K562 (cell line): ENCODE measurements around the gene JUND. TPM values are rescaled to one million over a fixed set of nuclear protein-coding genes. Genes with fewer than 3 reads are reported as not detected.

ENCODE experiments used
- HDAC2 ChIP-seq: fragments of 450-650 bp; IDR thresholded peaks from 2 replicates; pipeline ENCODE4 v1.6.1; 2016; ENCODE audit warnings: mild to moderate bottlenecking
- MYC ChIP-seq, 2 experiments: fragments of 250-450 bp in 1 of 2; sonication (Bioruptor Pico) in 1 of 2; IDR thresholded peaks; 2 replicates each; pipeline versions ENCODE4 v1.5.1 to v1.6.1; 2012 to 2021; ENCODE audit warnings: low read depth in 2 of 2, borderline replicate concordance in 1 of 2, improper control_type of control experiment in 1 of 2, low read length in 1 of 2, mild to moderate bottlenecking in 1 of 2, moderate library complexity in 1 of 2
- PPARD ChIP-seq: fragments of 250-450 bp; sonication (Bioruptor Pico); IDR thresholded peaks from 2 replicates; pipeline ENCODE4 v1.8.0; 2022; ENCODE audit warnings: inconsistent platforms, mild to moderate bottlenecking, moderate library complexity
- U2AF2 ChIP-seq: fragments of 200-400 bp; formaldehyde crosslinking; optimal IDR thresholded peaks from 2 replicates; pipeline ENCODE3; 2017; ENCODE audit warnings: low read depth, mild to moderate bottlenecking, low read length
- polyA plus RNA-seq, 8 experiments: library from polyadenylated mRNA; depleted of rRNA in 4 of 8; stranded (reverse) in 5 of 8; unstranded in 3 of 8; fragments of >200 nt; fragmentation: Nextera tagmentation in 2 of 8; fragmentation: Illumina TruSeq in 1 of 8; extraction: Ambion mirVana in 2 of 8; extraction: Trizol in 1 of 8; gene quantifications; 2 replicates each; pipeline versions ENCODE4 v1.2.1 to v1.2.3, GENCODE V29; 2011 to 2014; ENCODE audit warnings: inconsistent platforms in 1 of 8, missing spikeins in 1 of 8
- total RNA-seq, 7 experiments: library from RNA; depleted of rRNA in 6 of 7; stranded (reverse); fragments of >200 nt in 6 of 7; fragmentation: Illumina TruSeq in 2 of 7; extraction: Trizol in 2 of 7; gene quantifications; 2 replicates each; pipeline versions ENCODE4 v1.2.1 to v1.2.3, GENCODE V29; 2011 to 2021; ENCODE audit warnings: low replicate concordance in 1 of 7
- TF ChIP-seq, protein P1 (sequence below), 2 experiments: fragments of 450-650 bp in 1 of 2; sonication (generic) in 1 of 2; formaldehyde crosslinking in 1 of 2; IDR thresholded peaks; 2 replicates each; pipeline versions ENCODE4 v1.7.1 to v1.9.0; 2016 to 2022; ENCODE audit warnings: inconsistent platforms in 1 of 2, mild to moderate bottlenecking in 1 of 2, missing genetic modification reagents in 1 of 2
- TF ChIP-seq, protein P2 (sequence below), 2 experiments: fragments of 450-650 bp; conservative IDR thresholded peaks; 2 replicates each; pipeline ENCODE4 v1.6.1; 2017; ENCODE audit warnings: mild to moderate bottlenecking in 2 of 2, moderate library complexity in 2 of 2
- TF ChIP-seq, protein P3 (sequence below): fragments of 450-650 bp; formaldehyde crosslinking; IDR thresholded peaks from 2 replicates; pipeline ENCODE4 v1.4.0; 2020; ENCODE audit warnings: mild to moderate bottlenecking, moderate library complexity

JUND gene
- total and polyA plus RNA-seq, 9 of the 15 experiments (the other 6 are each of a cell fraction or from before 2014, with no cell fraction given), result 6.4 to 286 (median 42.3) TPM

DNA sequence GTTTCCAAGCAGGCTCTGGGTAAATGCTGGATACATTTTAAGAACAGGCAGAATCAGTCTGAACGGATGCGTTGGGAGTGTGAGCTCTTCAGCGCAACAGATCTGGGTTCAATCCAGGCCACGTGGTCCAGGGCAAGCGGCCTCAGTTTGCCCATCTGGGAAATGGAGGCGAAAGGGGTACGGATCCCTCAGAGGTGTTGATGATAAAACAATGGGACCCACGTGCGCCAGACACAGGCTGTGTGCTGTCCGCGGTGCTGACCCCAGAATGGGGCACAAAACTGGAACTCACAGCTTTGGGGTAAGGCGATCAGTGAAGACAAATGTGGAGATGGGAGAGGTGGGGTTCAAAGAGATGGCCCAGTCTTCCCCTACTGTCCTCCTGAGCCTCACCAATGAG is 42.1 kb downstream of the JUND start (continued):
- TF ChIP-seq MYC (IDR thresholded peaks at IDR 0.05; ENCODE audit: low read depth, low read length) (peak; percentile 78), MYC (CRISPR knock-in tag; IDR thresholded peaks at IDR 0.05; ENCODE audit: borderline replicate concordance, low read depth) (no peak), HDAC2 (peak; percentile 72), PPARD (CRISPR knock-in tag) (no peak), U2AF2 (no peak)
- TF ChIP-seq, protein P1, sequence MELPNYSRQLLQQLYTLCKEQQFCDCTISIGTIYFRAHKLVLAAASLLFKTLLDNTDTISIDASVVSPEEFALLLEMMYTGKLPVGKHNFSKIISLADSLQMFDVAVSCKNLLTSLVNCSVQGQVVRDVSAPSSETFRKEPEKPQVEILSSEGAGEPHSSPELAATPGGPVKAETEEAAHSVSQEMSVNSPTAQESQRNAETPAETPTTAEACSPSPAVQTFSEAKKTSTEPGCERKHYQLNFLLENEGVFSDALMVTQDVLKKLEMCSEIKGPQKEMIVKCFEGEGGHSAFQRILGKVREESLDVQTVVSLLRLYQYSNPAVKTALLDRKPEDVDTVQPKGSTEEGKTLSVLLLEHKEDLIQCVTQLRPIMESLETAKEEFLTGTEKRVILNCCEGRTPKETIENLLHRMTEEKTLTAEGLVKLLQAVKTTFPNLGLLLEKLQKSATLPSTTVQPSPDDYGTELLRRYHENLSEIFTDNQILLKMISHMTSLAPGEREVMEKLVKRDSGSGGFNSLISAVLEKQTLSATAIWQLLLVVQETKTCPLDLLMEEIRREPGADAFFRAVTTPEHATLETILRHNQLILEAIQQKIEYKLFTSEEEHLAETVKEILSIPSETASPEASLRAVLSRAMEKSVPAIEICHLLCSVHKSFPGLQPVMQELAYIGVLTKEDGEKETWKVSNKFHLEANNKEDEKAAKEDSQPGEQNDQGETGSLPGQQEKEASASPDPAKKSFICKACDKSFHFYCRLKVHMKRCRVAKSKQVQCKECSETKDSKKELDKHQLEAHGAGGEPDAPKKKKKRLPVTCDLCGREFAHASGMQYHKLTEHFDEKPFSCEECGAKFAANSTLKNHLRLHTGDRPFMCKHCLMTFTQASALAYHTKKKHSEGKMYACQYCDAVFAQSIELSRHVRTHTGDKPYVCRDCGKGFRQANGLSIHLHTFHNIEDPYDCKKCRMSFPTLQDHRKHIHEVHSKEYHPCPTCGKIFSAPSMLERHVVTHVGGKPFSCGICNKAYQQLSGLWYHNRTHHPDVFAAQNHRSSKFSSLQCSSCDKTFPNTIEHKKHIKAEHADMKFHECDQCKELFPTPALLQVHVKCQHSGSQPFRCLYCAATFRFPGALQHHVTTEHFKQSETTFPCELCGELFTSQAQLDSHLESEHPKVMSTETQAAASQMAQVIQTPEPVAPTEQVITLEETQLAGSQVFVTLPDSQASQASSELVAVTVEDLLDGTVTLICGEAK (IDR thresholded peaks at IDR 0.05), result no peak
- TF ChIP-seq, protein P1 (CRISPR knock-in tag; IDR thresholded peaks at IDR 0.05), result peak; percentile 29; the same call in 1 of the 2 replicates
- TF ChIP-seq, protein P2, sequence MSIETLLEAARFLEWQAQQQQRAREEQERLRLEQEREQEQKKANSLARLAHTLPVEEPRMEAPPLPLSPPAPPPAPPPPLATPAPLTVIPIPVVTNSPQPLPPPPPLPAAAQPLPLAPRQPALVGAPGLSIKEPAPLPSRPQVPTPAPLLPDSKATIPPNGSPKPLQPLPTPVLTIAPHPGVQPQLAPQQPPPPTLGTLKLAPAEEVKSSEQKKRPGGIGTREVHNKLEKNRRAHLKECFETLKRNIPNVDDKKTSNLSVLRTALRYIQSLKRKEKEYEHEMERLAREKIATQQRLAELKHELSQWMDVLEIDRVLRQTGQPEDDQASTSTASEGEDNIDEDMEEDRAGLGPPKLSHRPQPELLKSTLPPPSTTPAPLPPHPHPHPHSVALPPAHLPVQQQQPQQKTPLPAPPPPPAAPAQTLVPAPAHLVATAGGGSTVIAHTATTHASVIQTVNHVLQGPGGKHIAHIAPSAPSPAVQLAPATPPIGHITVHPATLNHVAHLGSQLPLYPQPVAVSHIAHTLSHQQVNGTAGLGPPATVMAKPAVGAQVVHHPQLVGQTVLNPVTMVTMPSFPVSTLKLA (conservative IDR thresholded peaks at IDR 0.05), result peak; percentile 98 to 99
- TF ChIP-seq, protein P3, sequence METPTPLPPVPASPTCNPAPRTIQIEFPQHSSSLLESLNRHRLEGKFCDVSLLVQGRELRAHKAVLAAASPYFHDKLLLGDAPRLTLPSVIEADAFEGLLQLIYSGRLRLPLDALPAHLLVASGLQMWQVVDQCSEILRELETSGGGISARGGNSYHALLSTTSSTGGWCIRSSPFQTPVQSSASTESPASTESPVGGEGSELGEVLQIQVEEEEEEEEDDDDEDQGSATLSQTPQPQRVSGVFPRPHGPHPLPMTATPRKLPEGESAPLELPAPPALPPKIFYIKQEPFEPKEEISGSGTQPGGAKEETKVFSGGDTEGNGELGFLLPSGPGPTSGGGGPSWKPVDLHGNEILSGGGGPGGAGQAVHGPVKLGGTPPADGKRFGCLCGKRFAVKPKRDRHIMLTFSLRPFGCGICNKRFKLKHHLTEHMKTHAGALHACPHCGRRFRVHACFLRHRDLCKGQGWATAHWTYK (CRISPR knock-in tag), result no peak
